ENCODE data around the gene C19orf73. TPM values are rescaled to one million over a fixed set of nuclear protein-coding genes. Genes with fewer than 3 reads are reported as not detected.
A peak's percentile ranks its signal among the peaks of the same experiment; 100 is the strongest.

The C19orf73 gene
- total and polyA plus RNA-seq, 9 of the 15 experiments (the other 6 are each of a cell fraction or from before 2014, with no cell fraction given): 0.08 to 7.4 (median 1.4) TPM

- TF ChIP-seq COPS2 (conservative IDR thresholded peaks at IDR 0.05): no peak
- TF ChIP-seq HCFC1 (IDR thresholded peaks at IDR 0.05; ENCODE audit: low read depth, low read length): 0 out of 2 replicates have a peak, but pooled peaks have one; percentile 9
- no peak; the same call in 1 of the 2 replicates for TF ChIP-seq AFF4 (CRISPR knock-in tag; IDR thresholded peaks at IDR 0.05)
- no peak for TF ChIP-seq CREB5 (CRISPR knock-in tag; IDR thresholded peaks at IDR 0.05)
- TF ChIP-seq FIP1L1 (IDR thresholded peaks at IDR 0.05; ENCODE audit: low read depth, low read length, poor library complexity, severe bottlenecking): no peak
- no peak for TF ChIP-seq DDX20 (tag; IDR thresholded peaks at IDR 0.05; ENCODE audit: low read depth)
- TF ChIP-seq ATF2 (CRISPR knock-in tag; IDR thresholded peaks at IDR 0.05): no peak
- TF ChIP-seq ZNF699 (CRISPR knock-in tag; IDR thresholded peaks at IDR 0.05; ENCODE audit: insufficient replicate concordance): no peak
- no peak for TF ChIP-seq ZSCAN32 (CRISPR knock-in tag; IDR thresholded peaks at IDR 0.05)
- TF ChIP-seq SREBF1 (IDR thresholded peaks at IDR 0.05; ENCODE audit: borderline replicate concordance, low read depth, low read length): no peak
- no peak for TF ChIP-seq HDAC3 (IDR thresholded peaks at IDR 0.05; ENCODE audit: borderline replicate concordance, partially characterized antibody)
- TF ChIP-seq THRB (CRISPR knock-in tag; conservative IDR thresholded peaks at IDR 0.05): no peak; the same call in 1 of the 2 replicates
- TF ChIP-seq RBBP5 (IDR thresholded peaks at IDR 0.05; ENCODE audit: borderline replicate concordance, insufficient read depth, low read length, poor library complexity, severe bottlenecking): peak; percentile 38
- no peak for TF ChIP-seq HOMEZ (CRISPR knock-in tag; IDR thresholded peaks at IDR 0.05)
- no peak for TF ChIP-seq POU5F1 (IDR thresholded peaks at IDR 0.05; ENCODE audit: borderline replicate concordance, low read depth, low read length, partially characterized antibody)
- no peak for TF ChIP-seq ZKSCAN3 (CRISPR knock-in tag; IDR thresholded peaks at IDR 0.05)
Measured at GRCh38 chr19:49148784-49149651, 30.1 kb upstream of the C19orf73 start (continued).

All from K562 (cell line).